Activated CD8-positive, alpha-beta memory T cell treated with anti-CD3 and anti-CD28 coated beads, Interleukin-2, amount 10 ng/mL, durations not matched to agents 7 days and 5 days (primary cell): ENCODE results near the gene GNG14. TPM values are rescaled to one million over a fixed set of nuclear protein-coding genes. Genes with fewer than 3 reads are reported as not detected.
A peak's percentile ranks its signal among the peaks of the same experiment; 100 is the strongest.
"Not testable (repeated sequence)": the region's sequence is repeated elsewhere in the genome, so short reads cannot be mapped to it uniquely, and the experiment has no call there.

Source experiments
- ATAC-seq: fragments of 150-1000 bp; cut with Tn5 transposase; one replicate; pipeline ENCODE4 v1.10.0; 2021; ENCODE audit warnings: moderate library complexity
- CTCF ChIA-PET: fragments of 350-600 bp; sonication (Branson Sonifier 250); formaldehyde crosslinking; loops from one replicate; lab custom pipeline; 2021; ENCODE audit warnings: antibody characterized with exemption; lab: Charles Lee
- DNase-seq: peaks from one replicate; pipeline ENCODE4 v3.0.0-alpha.2; 2020
- H3K27ac Mint-ChIP-seq: one replicate; pipeline ENCODE4 v1.8.0; 2021; ENCODE audit warnings: mild to moderate bottlenecking, mixed read lengths
- H3K27me3 Mint-ChIP-seq: one replicate; pipeline ENCODE4 v1.8.0; 2021; ENCODE audit warnings: mixed read lengths
- H3K36me3 Mint-ChIP-seq: one replicate; pipeline ENCODE4 v1.8.0; 2021; ENCODE audit warnings: mild to moderate bottlenecking, mixed read lengths
- H3K4me1 Mint-ChIP-seq: one replicate; pipeline ENCODE4 v1.8.0; 2021; ENCODE audit warnings: mixed read lengths
- H3K4me3 Mint-ChIP-seq: one replicate; pipeline ENCODE4 v1.8.0; 2021; ENCODE audit warnings: mild to moderate bottlenecking, moderate library complexity, mixed read lengths
- H3K9me3 Mint-ChIP-seq: one replicate; pipeline ENCODE4 v1.8.0; 2022; ENCODE audit warnings: low read depth, mixed read lengths
- total RNA-seq, 2 experiments: library from RNA; stranded (reverse); gene quantifications; one replicate each; pipeline ENCODE4 v1.2.3, GENCODE V29; 2021

GNG14 gene
- total RNA-seq, 2 experiments from 2014 or later = not detected

GRCh38 chr19:12692960-12693359 lies 5.2 kb downstream of the GNG14 start:
- no peak overlapping the region for H3K27ac Mint-ChIP-seq
- CTCF ChIA-PET = interaction anchor here (1.6 kb wide), 1 partner anchor 21 kb away, joined by 3 read pairs; no protein-coding TSS in a partner anchor
- no peaks in the 10 kb centered on the region for H3K27me3 Mint-ChIP-seq
- H3K9me3 Mint-ChIP-seq = no peaks in the 10 kb centered on the region
- H3K4me3 Mint-ChIP-seq = no peak overlapping the region
- ATAC-seq (no peak), DNase-seq (no peak)
- peaks cover 21% of the 10 kb centered on the region for H3K4me1 Mint-ChIP-seq
- no peaks in the 10 kb centered on the region for H3K36me3 Mint-ChIP-seq

GRCh38 chr19:12694641-12695040 lies 6.8 kb downstream of the GNG14 start:
- Mint-ChIP-seq H3K36me3 (peaks cover 3% of the 10 kb centered on the region), H3K27ac (no peak overlapping the region), H3K4me3 (peak overlapping the region; percentile 19), H3K27me3 (no peaks in the 10 kb centered on the region), H3K4me1 (peaks cover 26% of the 10 kb centered on the region), H3K9me3 (no peaks in the 10 kb centered on the region)
- CTCF ChIA-PET = interaction anchor here (1.3 to 2.8 kb wide), 5 partner anchors 18 to 153 kb away, joined by 3 to 15 read pairs (median 6); partner anchors contain the start of gene TRIR
- DNase-seq (no peak), ATAC-seq (no peak)

GRCh38 chr19:12695096-12695495 lies 7.3 kb downstream of the GNG14 start:
- Mint-ChIP-seq H3K27me3 (no peaks in the 10 kb centered on the region), H3K9me3 (no peaks in the 10 kb centered on the region), H3K27ac (no peak overlapping the region), H3K4me3 (peak overlapping the region; percentile 19), H3K4me1 (peaks cover 26% of the 10 kb centered on the region), H3K36me3 (peaks cover 3% of the 10 kb centered on the region)
- CTCF ChIA-PET = interaction anchor here (0.8 to 2.8 kb wide), 5 partner anchors 18 to 39 kb away, joined by 3 to 15 read pairs (median 6); partner anchors contain the start of genes TNPO2 and TRIR
- ATAC-seq = no peak
- peak; percentile 53 for DNase-seq

GRCh38 chr19:12695514-12695913 lies 7.7 kb downstream of the GNG14 start:
- Mint-ChIP-seq H3K4me3 (peak overlapping the region; percentile 73), H3K4me1 (peaks cover 26% of the 10 kb centered on the region), H3K27me3 (no peaks in the 10 kb centered on the region), H3K36me3 (peaks cover 3% of the 10 kb centered on the region), H3K27ac (peak overlapping the region; percentile 68), H3K9me3 (no peaks in the 10 kb centered on the region)
- DNase-seq (no peak), ATAC-seq (no peak)
- CTCF ChIA-PET = interaction anchor here (0.5 to 2.8 kb wide), 6 partner anchors 18 to 734 kb away, joined by 3 to 15 read pairs (median 4); partner anchors contain the start of genes TNPO2 and TRIR

GRCh38 chr19:12695997-12696365 lies 8.2 kb downstream of the GNG14 start:
- H3K4me1 Mint-ChIP-seq = peaks cover 26% of the 10 kb centered on the region
- H3K4me3 Mint-ChIP-seq = peak overlapping the region; percentile 83
- peak; percentile 50 for DNase-seq
- CTCF ChIA-PET = interaction anchor here (0.5 to 2.8 kb wide), 9 partner anchors 18 to 734 kb away, joined by 3 to 15 read pairs (median 5); partner anchors contain the start of genes TNPO2 and TRIR
- no peaks in the 10 kb centered on the region for H3K27me3 Mint-ChIP-seq
- H3K27ac Mint-ChIP-seq = peak overlapping the region; percentile 98
- H3K36me3 Mint-ChIP-seq = peaks cover 7% of the 10 kb centered on the region
- H3K9me3 Mint-ChIP-seq = no peaks in the 10 kb centered on the region
- ATAC-seq = peak; percentile 32

- Mint-ChIP-seq H3K27me3 (no peaks in the 10 kb centered on the region), H3K36me3 (peaks cover 12% of the 10 kb centered on the region), H3K27ac (peak within 1 kb of the TSS; percentile 98), H3K9me3 (no peaks in the 10 kb centered on the region), H3K4me3 (peak within 1 kb of the TSS; percentile 83), H3K4me1 (peaks cover 26% of the 10 kb centered on the region)
- CTCF ChIA-PET = interaction anchor here (0.7 to 2.8 kb wide), 9 partner anchors 17 to 269 kb away, joined by 3 to 15 read pairs (median 5); partner anchors contain the start of gene TRIR
- peak; percentile 99 for DNase-seq
- peak; percentile 90 for ATAC-seq
These were observed 8.9 kb downstream of the GNG14 start, which contains the start of gene FBXW9 for GRCh38 chr19:12696366-12697335. TSS of gene FBXW9 (minus strand) at chr19:12696631. CDS start at chr19:12696581, 50 bp downstream.

GRCh38 chr19:12697425-12697824 lies 9.6 kb downstream of the GNG14 start:
- Mint-ChIP-seq H3K4me1 (peaks cover 26% of the 10 kb centered on the region), H3K27ac (peak overlapping the region; percentile 98), H3K36me3 (peaks cover 18% of the 10 kb centered on the region), H3K4me3 (peak overlapping the region; percentile 38)
- not testable (repeated sequence) for H3K27me3 Mint-ChIP-seq, DNase-seq, ATAC-seq, H3K9me3 Mint-ChIP-seq
- CTCF ChIA-PET = interaction anchor here (1.4 to 2.8 kb wide), 5 partner anchors 17 to 99 kb away, joined by 3 to 15 read pairs (median 4); partner anchors contain the start of gene TRIR

- no peaks in the 10 kb centered on the region for H3K9me3 Mint-ChIP-seq
- peak overlapping the region; percentile 69 for H3K27ac Mint-ChIP-seq
- CTCF ChIA-PET = interaction anchor here (2.3 kb wide), 1 partner anchor 60 kb away, joined by 6 read pairs; no protein-coding TSS in a partner anchor
- ATAC-seq (no peak), DNase-seq (no peak)
- H3K27me3 Mint-ChIP-seq = no peaks in the 10 kb centered on the region
- peaks cover 26% of the 10 kb centered on the region for H3K4me1 Mint-ChIP-seq
- peak overlapping the region; percentile 58 for H3K4me3 Mint-ChIP-seq
- peaks cover 21% of the 10 kb centered on the region for H3K36me3 Mint-ChIP-seq
These were observed 10.3 kb downstream of the GNG14 start for GRCh38 chr19:12698138-12698537.

- no peak overlapping the region for H3K4me3 Mint-ChIP-seq
- H3K27me3 Mint-ChIP-seq = no peaks in the 10 kb centered on the region
- CTCF ChIA-PET = no interaction called here
- H3K36me3 Mint-ChIP-seq = peaks cover 43% of the 10 kb centered on the region
- H3K9me3 Mint-ChIP-seq = no peaks in the 10 kb centered on the region
- DNase-seq = no peak
- H3K4me1 Mint-ChIP-seq = peaks cover 7% of the 10 kb centered on the region
- no peak for ATAC-seq
- H3K27ac Mint-ChIP-seq = no peak overlapping the region
These were observed 13.9 kb downstream of the GNG14 start for GRCh38 chr19:12701596-12702282.

GRCh38 chr19:12703046-12703445 lies 15.2 kb downstream of the GNG14 start:
- Mint-ChIP-seq H3K4me1 (peaks cover 4% of the 10 kb centered on the region), H3K27me3 (no peaks in the 10 kb centered on the region), H3K4me3 (no peak overlapping the region), H3K27ac (no peak overlapping the region), H3K36me3 (peaks cover 45% of the 10 kb centered on the region), H3K9me3 (no peaks in the 10 kb centered on the region)
- ATAC-seq = peak; percentile 21
- no peak for DNase-seq
- CTCF ChIA-PET = interaction anchor here (0.8 kb wide), 1 partner anchor 55 kb away, joined by 3 read pairs; no protein-coding TSS in a partner anchor

GRCh38 chr19:12705169-12705568 lies 17.4 kb downstream of the GNG14 start:
- H3K9me3 Mint-ChIP-seq = no peaks in the 10 kb centered on the region

GRCh38 chr19:12705654-12706331 lies 18.0 kb downstream of the GNG14 start:
- Mint-ChIP-seq H3K27ac (peak overlapping the region; percentile 26), H3K4me3 (no peak overlapping the region), H3K36me3 (peaks cover 51% of the 10 kb centered on the region), H3K27me3 (no peaks in the 10 kb centered on the region), H3K4me1 (no peaks in the 10 kb centered on the region), H3K9me3 (no peaks in the 10 kb centered on the region)
- ATAC-seq = no peak
- DNase-seq = no peak
- CTCF ChIA-PET = interaction anchor here (1.1 kb wide), 1 partner anchor 52 kb away, joined by 3 read pairs; no protein-coding TSS in a partner anchor

More at GRCh38 chr19:12705169-12705568, 17.4 kb downstream of the GNG14 start:
- Mint-ChIP-seq H3K4me3 (no peak overlapping the region), H3K27me3 (no peaks in the 10 kb centered on the region), H3K27ac (no peak overlapping the region), H3K36me3 (peaks cover 48% of the 10 kb centered on the region), H3K4me1 (no peaks in the 10 kb centered on the region)
- DNase-seq (no peak), ATAC-seq (no peak)
- CTCF ChIA-PET = interaction anchor here (0.7 kb wide), 1 partner anchor 68 kb away, joined by 3 read pairs; no protein-coding TSS in a partner anchor
